ENCODE results near the gene GSC2. TPM values are rescaled to one million over a fixed set of nuclear protein-coding genes. Genes with fewer than 3 reads are reported as not detected.

GSC2 gene
- total RNA-seq, 1 donor from 2014 or later = not detected

GRCh38 chr22:19110064-19110458 is 40.0 kb downstream of the GSC2 start:
- peak overlapping the region; percentile 88 for H3K27ac Mint-ChIP-seq
- DNase-seq (ENCODE audit: extremely low spot score, unreplicated experiment) = no peak
- H3K4me1 Mint-ChIP-seq (ENCODE audit: unreplicated experiment) = peaks cover 40% of the 10 kb centered on the region
- H3K9me3 Mint-ChIP-seq = no peaks in the 10 kb centered on the region
- H3K27me3 Mint-ChIP-seq = no peaks in the 10 kb centered on the region
- TF ChIP-seq CTCF (conservative IDR thresholded peaks at IDR 0.05) = no peak
- H3K4me3 Mint-ChIP-seq = no peak overlapping the region
- peaks cover 4% of the 10 kb centered on the region for H3K36me3 Mint-ChIP-seq

GRCh38 chr22:19109198-19110063 is 40.7 kb downstream of the GSC2 start:
- Mint-ChIP-seq H3K27ac (peak overlapping the region; percentile 88), H3K36me3 (no peaks in the 10 kb centered on the region), H3K4me1 (ENCODE audit: unreplicated experiment) (peaks cover 38% of the 10 kb centered on the region), H3K9me3 (no peaks in the 10 kb centered on the region), H3K27me3 (no peaks in the 10 kb centered on the region), H3K4me3 (no peak overlapping the region)
- no peak for DNase-seq (ENCODE audit: extremely low spot score, unreplicated experiment)
- no peak for TF ChIP-seq CTCF (conservative IDR thresholded peaks at IDR 0.05)

GRCh38 chr22:19108807-19109197 is 41.3 kb downstream of the GSC2 start:
- H3K4me1 Mint-ChIP-seq (ENCODE audit: unreplicated experiment) = peaks cover 43% of the 10 kb centered on the region
- H3K27me3 Mint-ChIP-seq = no peaks in the 10 kb centered on the region
- no peak for TF ChIP-seq CTCF (conservative IDR thresholded peaks at IDR 0.05)
- H3K36me3 Mint-ChIP-seq = no peaks in the 10 kb centered on the region
- H3K4me3 Mint-ChIP-seq = no peak overlapping the region
- H3K9me3 Mint-ChIP-seq = no peaks in the 10 kb centered on the region
- peak overlapping the region; percentile 88 for H3K27ac Mint-ChIP-seq
- no peak for DNase-seq (ENCODE audit: extremely low spot score, unreplicated experiment)

- Mint-ChIP-seq H3K27ac (peak overlapping the region; percentile 57), H3K4me3 (no peak overlapping the region), H3K9me3 (no peaks in the 10 kb centered on the region), H3K36me3 (no peaks in the 10 kb centered on the region), H3K4me1 (ENCODE audit: unreplicated experiment) (peaks cover 43% of the 10 kb centered on the region), H3K27me3 (no peaks in the 10 kb centered on the region)
- no peak for TF ChIP-seq CTCF (conservative IDR thresholded peaks at IDR 0.05)
- DNase-seq (ENCODE audit: extremely low spot score, unreplicated experiment) = no peak
Measured at GRCh38 chr22:19107730-19108074, 42.4 kb downstream of the GSC2 start.

- peak overlapping the region; percentile 57 for H3K27ac Mint-ChIP-seq
- TF ChIP-seq CTCF (conservative IDR thresholded peaks at IDR 0.05) = no peak
Measured at GRCh38 chr22:19106886-19107729, 43.0 kb downstream of the GSC2 start.

More at GRCh38 chr22:19106886-19107729, 43.0 kb downstream of the GSC2 start:
- Mint-ChIP-seq H3K4me3 (no peak overlapping the region), H3K27me3 (no peaks in the 10 kb centered on the region), H3K36me3 (no peaks in the 10 kb centered on the region), H3K9me3 (no peaks in the 10 kb centered on the region), H3K4me1 (ENCODE audit: unreplicated experiment) (peaks cover 43% of the 10 kb centered on the region)
- no peak for DNase-seq (ENCODE audit: extremely low spot score, unreplicated experiment)
